COLO668 (cell line): ENCODE results near the gene C17orf100.

ENCODE experiments used
- DNase-seq: peaks from one replicate; lab custom pipeline; 2025; ENCODE audit not compliant: unreplicated experiment; lab: John Stamatoyannopoulos, UW

The C17orf100 gene

GRCh38 chr17:6668219-6668618 is 16.7 kb downstream of the C17orf100 start:
- DNase-seq: no peak

DNA sequence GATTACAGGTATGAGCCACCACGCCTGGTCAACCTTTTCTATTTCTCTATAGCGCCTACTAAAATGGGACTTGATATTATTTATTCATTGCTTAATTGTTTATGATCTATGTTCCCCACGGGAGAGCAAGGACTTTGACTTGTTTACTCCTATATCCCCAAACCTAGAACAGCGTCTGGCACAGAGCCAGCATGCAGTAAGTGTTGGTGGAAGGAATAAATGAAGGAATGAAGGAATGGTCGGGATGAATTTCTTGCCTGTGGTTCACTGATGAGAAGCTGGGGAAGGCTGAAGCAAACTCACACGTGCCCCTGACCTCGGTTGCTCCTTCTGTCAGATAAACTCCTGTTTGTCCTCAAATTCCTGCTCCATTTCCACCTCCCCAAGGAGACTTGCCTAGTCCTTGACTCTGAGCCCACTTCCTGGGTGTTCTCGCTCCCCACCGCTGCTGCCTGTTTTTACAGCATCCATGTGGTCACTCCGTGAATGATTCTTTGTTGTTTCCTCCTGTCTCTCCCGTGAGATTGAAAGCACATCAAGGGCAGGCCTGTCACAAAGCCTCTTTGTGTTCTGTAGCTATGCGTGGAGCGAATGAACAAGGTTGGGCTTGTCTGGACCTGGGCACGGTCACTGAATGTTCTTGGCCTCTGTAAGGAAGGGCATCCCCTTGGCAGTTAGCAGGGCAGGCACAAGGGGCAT is 17.3 kb downstream of the C17orf100 start:
- DNase-seq: no peak

GRCh38 chr17:6669479-6670212 is 18.1 kb downstream of the C17orf100 start:
- no peak for DNase-seq

DNA sequence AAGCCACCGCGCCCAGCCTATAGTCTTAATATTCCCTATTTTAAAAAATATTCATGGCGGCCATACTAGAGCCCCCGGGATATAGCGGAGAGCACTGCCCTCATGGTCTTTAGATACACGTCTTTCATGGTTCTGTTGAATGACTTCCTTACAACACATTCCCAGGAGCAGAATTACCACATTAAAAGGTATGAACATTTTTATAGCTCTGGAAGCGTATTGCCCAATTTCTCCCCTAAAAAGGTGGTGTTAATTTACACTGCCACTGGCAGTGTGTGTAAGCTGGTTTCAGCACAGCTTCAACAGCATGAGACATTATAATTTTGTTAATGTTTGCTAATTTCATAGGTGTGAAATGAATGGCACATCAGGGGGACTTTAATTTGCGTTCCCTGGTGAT is 19.0 kb downstream of the C17orf100 start:
- no peak for DNase-seq

- no peak for DNase-seq
Observed at GRCh38 chr17:6670999-6671398, 19.4 kb downstream of the C17orf100 start.

DNA sequence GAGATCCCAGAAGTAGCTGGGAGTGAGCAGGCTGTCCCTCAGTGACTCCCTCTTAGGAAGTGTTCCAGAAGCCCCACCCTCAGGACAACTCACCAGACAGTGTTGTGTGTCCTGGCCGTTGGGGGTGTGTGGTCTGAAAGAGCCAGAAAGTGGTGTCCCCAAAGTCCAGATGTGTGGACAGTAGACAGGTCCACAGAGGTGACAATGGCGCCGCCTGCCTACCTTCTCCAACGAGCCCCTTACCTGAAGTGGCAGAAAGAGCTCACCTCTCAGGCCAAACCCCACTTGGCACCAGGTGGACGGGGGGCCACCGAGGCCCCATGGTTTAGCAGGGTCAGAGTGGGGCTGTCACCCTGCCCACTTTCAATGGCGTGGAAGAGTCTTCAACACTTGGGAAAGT is 19.9 kb downstream of the C17orf100 start:
- no peak for DNase-seq

- DNase-seq: no peak
Observed at GRCh38 chr17:6674586-6674985, 23.0 kb downstream of the C17orf100 start.

DNA sequence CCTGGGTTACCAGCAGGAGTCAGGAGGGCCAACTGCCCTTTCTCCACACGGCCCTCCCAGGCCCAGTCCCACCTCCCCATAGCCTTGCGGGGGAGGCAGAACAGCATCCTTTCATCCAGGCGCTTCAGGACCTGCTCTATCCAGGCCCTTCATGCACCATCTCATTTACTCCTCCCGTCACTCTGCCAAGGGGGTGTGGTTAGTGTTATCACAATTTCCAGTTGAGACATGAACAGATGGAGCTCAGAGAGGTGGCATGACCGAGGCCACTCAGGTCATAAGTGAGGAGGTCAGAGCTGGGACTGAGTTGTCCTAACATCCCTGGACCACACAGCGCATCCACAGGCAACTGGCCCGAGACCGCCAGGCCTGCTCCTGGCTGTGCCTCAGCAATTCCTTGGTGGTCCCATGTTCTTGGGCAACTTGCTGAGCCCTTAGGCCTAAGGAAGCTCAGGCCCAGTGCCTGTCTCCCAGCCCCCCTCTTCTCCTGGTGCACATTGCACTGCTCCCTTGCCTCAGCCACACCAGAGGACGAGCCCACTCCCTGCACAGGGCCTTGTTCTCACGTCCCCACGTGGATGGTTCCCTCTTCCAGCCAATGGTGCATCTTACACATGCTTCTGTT is 23.8 kb downstream of the C17orf100 start:
- DNase-seq: no peak

- DNase-seq: no peak
Observed at GRCh38 chr17:6676802-6677157, 25.2 kb downstream of the C17orf100 start.

DNA sequence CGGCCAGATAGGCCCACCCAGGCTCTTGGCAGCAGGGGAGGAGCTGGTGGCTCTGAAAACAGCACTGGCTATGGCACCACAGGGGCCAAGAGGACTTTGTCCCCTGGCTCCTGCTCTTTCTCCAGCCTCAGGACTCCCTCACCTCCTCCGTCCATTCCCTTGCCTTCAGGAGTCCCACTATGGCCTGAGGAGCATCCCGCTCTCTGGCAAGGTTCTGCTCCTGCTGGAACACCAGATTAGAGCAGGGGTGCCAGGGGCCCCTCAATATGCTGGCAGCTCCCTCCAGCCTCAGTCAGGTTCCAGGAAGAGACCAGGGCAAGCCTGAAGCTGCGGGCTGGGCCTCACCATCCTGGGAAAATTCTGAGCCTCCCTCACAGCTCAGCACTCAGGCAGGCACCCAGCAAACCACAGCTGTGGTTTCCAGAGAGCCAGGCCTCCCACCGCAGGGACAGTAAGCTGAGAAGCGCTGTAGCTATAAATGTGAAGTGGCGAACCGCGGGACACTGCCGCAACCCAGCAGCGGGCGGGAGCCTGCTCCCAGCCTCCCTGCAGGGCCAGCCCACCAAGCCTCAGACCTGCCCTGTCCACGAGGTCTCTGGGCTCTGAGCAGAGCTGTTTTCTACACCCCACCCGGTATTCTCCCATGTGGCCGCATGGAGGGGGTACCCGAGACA is 25.7 kb downstream of the C17orf100 start:
- no peak for DNase-seq

GRCh38 chr17:6677946-6678345 is 26.4 kb downstream of the C17orf100 start:
- DNase-seq: no peak

DNA sequence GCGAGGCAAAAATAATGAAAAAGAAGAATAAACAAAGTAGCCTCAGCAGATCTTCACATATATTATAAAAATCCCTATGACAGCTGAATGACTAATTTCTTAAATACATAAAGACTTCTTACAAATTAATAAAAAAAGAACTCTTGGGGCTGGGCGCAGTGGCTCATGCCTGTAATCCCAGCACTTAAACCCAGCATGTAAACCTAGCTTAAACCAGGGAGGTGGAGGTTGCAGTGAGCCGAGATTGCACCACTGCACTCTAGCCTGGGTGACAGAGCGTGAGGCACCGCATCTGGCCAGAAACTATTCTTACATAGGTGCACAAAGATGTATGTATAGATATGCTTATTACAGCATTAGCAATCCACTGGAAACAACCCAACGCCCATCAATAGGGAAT is 27.7 kb downstream of the C17orf100 start:
- no peak for DNase-seq

DNA sequence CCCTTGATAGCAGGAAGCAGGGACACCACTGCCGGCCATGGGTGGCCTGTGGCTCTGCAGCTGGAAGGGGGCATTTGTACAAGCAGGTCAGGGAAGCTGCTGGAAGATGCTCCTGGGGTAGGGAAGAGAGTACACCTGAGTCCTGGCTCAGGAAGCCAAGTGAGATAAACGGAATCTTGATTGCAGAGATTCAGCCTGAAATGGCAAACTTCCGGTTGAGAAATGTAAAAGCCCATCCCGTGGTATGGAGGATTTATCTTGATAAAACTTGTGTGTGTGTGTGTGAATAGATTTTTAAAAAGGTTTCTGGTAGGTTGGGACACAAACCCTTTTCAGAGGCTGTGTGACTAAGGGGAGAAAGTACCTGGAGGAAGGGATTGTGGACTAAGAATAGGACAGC is 29.6 kb downstream of the C17orf100 start:
- DNase-seq: no peak

- no peak for DNase-seq
Observed at GRCh38 chr17:6681671-6682070, 30.1 kb downstream of the C17orf100 start.

DNA sequence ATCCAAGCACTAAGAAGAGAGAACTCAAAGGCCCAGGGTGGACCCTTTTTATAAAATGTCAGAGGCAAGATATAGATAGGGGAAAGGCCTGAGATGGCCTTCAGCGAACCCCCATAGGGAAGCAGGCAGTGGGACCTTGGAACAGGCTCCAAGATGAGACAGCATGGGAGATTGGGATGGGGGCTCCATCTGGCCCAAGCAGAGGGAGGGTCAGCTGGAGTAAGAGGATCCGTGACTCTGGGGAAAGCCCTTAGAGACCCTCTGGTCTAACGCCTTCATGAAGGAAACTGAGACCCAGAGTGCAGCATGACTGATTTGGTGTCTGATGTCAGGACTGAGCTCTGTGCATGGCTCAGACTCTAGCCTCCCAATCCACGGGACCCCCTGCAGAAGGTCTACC is 30.8 kb downstream of the C17orf100 start:
- DNase-seq: no peak

DNA sequence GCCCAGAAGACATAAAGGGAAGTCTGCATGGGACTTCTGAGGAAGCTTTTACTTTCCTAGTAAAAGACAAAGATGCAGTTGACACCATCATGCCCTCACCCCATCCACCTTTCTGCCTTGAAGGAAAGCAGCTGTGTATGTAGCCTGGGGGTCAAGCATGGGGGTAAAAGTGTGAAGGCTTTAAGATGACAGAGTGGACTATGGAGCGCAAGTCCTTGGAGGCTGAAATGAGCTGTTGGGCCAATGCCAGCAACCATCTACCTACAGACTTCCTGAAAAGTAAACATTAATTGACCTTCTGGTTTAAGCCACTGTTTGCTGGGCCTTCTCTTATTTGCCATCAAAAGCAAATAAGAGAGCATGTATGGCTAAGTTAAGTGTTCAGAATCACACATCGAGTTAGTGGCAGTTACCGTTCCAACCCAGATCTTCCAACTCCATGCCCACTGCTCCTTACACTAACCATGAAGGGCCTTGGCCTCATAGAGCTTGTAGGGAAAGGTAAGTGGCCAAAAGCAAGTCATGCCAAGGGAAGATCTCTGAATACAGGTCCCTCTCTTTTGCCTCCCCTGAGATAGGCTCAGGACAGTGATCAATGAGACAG is 31.6 kb downstream of the C17orf100 start:
- no peak for DNase-seq

GRCh38 chr17:6683730-6684459 is 32.3 kb downstream of the C17orf100 start:
- no peak for DNase-seq

DNA sequence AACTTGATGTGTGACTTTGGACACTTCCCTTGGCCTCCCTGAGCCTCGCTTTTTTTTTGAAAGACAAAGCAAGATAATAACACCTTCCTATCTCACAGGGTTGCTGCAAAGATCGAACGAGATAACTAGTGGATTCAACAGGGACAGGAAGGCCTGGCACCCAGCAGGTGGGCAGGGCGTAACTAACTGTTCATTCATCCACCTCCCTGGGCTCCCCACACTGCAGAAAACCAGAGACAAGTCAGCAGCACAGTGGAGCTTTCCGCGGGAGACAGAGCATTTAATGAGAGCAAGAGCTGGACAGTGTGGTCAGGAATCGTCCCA is 32.9 kb downstream of the C17orf100 start:
- no peak for DNase-seq

- no peak for DNase-seq
Observed at GRCh38 chr17:6684881-6685767, 33.6 kb downstream of the C17orf100 start.

GRCh38 chr17:6686026-6686425 is 34.5 kb downstream of the C17orf100 start:
- no peak for DNase-seq
